ENCODE measurements around the gene SLC25A12.

SLC25A12 gene

DNA sequence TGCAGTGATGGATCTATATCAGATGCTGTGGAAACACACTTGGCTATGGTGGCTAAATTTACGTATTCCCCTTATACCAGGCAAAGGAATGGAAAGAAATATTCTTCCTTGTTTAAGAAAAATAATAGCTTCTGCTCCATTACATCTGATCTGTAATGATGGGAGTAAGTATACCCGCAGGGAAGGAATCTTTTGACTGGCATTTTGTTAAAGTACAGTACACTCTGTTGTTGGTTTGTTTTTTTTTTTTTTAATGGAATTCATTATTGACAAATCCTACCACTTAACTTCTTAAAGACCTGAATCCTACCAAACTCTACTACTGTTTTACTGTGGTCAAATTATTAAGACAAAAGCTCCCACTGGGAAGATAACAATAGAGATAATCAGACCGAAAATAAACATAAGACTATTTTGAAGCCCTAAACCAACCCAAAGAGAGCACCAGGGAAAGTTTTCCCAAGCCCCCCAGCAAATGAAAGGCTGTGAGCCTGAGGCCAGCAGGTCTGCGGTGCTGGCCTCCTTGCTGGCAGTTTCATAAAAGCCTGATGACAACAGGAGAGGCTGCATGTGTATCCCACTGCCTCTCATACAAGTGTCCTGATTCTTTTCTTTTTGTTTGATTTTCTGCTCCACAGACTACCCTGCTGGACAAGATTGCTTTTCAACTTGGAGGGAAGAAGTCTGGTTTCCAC lies 101.0 kb downstream of the SLC25A12 start:
- no peak for DNase-seq (ENCODE audit: low read depth)
- H3K4me3 ChIP-seq (replicated peaks; ENCODE audit: low read depth, low read length): no peak overlapping the region
- TF ChIP-seq, protein P1, sequence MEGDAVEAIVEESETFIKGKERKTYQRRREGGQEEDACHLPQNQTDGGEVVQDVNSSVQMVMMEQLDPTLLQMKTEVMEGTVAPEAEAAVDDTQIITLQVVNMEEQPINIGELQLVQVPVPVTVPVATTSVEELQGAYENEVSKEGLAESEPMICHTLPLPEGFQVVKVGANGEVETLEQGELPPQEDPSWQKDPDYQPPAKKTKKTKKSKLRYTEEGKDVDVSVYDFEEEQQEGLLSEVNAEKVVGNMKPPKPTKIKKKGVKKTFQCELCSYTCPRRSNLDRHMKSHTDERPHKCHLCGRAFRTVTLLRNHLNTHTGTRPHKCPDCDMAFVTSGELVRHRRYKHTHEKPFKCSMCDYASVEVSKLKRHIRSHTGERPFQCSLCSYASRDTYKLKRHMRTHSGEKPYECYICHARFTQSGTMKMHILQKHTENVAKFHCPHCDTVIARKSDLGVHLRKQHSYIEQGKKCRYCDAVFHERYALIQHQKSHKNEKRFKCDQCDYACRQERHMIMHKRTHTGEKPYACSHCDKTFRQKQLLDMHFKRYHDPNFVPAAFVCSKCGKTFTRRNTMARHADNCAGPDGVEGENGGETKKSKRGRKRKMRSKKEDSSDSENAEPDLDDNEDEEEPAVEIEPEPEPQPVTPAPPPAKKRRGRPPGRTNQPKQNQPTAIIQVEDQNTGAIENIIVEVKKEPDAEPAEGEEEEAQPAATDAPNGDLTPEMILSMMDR (IDR thresholded peaks at IDR 0.05; ENCODE audit: low read length, missing control alignments): no peak

DNA sequence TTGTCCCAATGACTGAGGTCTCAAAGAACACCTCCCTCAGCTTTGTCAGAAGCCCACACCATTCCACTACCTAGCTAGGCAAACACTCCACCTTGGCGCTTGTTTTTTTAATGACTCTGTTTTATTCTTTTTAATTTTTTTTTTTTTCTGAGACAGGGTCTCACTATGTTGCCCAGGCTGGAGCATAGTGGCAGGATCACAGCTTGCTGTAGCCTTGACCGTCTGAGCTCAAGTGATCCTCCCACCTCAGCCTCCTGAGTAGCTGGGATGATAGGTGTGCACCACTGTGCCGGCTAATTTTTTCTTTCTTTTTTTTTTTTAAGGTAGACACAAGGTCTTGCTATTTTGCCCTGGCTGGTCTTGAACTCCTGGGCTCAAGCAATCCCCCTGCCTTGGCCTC lies 101.9 kb downstream of the SLC25A12 start:
- TF ChIP-seq, protein P1 (IDR thresholded peaks at IDR 0.05; ENCODE audit: low read length, missing control alignments): no peak
- no peak overlapping the region for H3K4me3 ChIP-seq (replicated peaks; ENCODE audit: low read depth, low read length)
- no peak for DNase-seq (ENCODE audit: low read depth)

DNA sequence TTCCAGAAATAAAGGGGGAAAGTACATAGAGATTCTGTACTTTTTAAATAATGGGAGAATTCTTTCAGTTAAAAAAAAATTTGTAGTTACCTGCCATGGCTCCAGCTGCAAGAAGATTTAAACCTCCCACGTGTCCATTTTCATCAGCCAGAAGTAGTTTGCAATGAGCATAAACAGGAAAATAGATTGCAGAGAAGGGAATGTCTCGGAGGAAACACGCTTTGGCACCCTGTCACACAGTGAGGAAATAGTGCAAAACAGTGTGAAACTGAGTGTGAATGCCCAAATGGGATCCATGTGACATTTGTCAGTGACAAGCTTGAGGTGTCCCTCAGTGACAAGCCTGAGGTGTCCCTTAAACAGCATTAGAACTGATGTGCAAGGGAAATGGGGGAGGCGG lies 102.7 kb downstream of the SLC25A12 start:
- no peak for DNase-seq (ENCODE audit: low read depth)
- TF ChIP-seq, protein P1 (IDR thresholded peaks at IDR 0.05; ENCODE audit: low read length, missing control alignments): no peak
- H3K4me3 ChIP-seq (replicated peaks; ENCODE audit: low read depth, low read length): no peak overlapping the region

DNA sequence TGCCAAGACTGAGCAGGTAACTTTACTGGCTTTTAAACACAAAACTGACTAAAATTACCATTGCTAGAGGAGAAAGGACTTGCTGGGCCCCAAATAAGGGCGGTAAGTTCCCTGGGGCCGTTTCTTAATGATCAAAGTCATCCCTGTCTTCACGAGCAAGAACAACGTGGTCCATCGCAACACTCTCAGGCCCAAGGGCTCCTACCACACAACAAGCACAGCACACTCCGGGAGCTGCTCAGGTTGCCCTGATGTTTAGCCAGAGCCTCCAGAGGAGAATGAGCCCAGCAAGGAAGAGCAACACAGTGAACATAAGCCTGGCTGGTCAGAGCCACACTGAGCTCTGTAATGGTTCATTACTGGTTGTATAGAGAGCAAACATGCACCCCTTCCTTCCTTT lies 104.1 kb downstream of the SLC25A12 start:
- TF ChIP-seq, protein P1 (IDR thresholded peaks at IDR 0.05; ENCODE audit: low read length, missing control alignments): no peak
- H3K4me3 ChIP-seq (replicated peaks; ENCODE audit: low read depth, low read length): no peak overlapping the region
- no peak for DNase-seq (ENCODE audit: low read depth)

DNA sequence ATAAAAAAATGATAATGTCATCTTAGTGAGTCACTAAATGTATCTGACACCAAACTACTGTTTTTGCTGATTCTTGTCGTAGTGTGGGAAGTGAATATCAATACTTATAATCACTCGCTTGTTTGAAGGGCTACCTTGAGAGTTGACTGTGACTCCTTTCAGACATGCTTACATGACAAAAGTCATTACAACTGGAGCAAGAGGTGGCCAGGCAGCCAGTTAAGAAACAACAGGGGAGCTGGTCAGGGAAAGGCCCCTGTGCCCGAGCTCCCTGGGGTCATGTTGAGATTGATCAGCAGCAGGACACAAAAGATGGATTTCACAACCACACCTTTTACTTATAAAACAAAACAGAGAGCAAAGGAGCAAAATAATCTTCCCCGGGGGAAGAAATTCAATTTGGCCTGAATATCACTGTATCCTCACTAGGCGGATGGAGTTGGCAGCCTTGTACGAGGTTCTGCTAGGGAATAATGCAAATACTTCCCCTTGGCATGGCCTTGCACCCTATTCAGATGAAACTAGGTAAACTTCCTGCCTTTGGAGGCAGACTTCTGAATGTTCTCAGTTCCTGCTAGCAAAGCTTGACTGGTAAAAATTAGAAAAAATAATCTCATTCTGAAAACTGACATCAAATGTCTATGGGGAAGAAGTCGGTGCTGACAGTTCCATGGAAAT lies 105.6 kb downstream of the SLC25A12 start:
- no peak for DNase-seq (ENCODE audit: low read depth)
- TF ChIP-seq, protein P1 (IDR thresholded peaks at IDR 0.05; ENCODE audit: low read length, missing control alignments): no peak
- H3K4me3 ChIP-seq (replicated peaks; ENCODE audit: low read depth, low read length): no peak overlapping the region

DNA sequence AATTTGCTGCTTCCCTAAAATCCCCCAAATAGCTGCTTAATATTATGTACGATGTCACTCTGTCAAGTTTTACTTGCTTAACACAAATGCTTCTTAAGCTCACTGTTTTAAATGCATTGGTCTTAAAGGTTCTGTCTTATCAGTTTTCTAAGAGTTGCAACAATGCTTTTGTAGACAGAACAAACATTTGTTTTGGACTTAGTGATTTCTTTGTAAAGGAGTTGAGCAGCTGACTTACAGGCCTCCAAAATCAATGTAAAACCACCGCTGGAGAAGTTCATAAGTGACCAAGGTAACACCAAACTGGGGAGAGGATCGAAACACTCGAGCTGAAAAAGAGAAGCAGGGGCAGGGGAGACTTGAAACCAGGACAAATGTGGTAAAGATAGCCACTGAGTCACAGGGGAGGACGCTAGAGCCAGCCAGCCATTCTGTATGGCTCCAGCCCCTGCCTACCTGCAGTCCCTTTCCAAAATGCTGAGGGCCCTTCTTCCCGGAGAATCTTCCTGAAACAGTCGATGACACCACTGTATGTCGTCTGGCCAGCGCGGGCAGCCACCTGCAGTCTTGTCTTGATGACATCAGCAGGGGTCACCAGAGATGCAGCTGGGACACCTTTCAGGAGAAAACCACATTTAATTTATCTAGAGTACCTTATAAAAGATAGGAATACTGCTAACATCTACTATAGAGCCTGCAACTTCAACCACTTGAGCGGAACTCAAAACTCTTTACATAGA lies 106.5 kb downstream of the SLC25A12 start:
- no peak overlapping the region for H3K4me3 ChIP-seq (replicated peaks; ENCODE audit: low read depth, low read length)
- TF ChIP-seq, protein P1 (IDR thresholded peaks at IDR 0.05; ENCODE audit: low read length, missing control alignments): no peak
- DNase-seq (ENCODE audit: low read depth): no peak
